MCF 10A (cell line): ENCODE measurements around the gene TRIM71. TPM values are rescaled to one million over a fixed set of nuclear protein-coding genes. Genes with fewer than 3 reads are reported as not detected.
"Not testable (repeated sequence)": the region's sequence is repeated elsewhere in the genome, so short reads cannot be mapped to it uniquely, and the experiment has no call there.

Source experiments
- BruUV-seq: library from RNA; stranded (reverse); fragments of 400-500 nt; replicated peaks from 2 replicates; lab custom pipeline; 2021; lab: Mats Ljungman, UMichigan
- CTCF ChIA-PET: fragments of 300-600 bp; sonication (Branson Sonifier 250); formaldehyde crosslinking; extraction: SDS; loops from one replicate; lab custom pipeline; 2021; ENCODE audit warnings: antibody characterized with exemption, inconsistent platforms; lab: Yijun Ruan, JAX
- POLR2A ChIA-PET: fragments of 300-600, 350-650 bp; sonication (Branson Sonifier 250); formaldehyde crosslinking; extraction: SDS; loops from one replicate; lab custom pipeline; 2020; ENCODE audit warnings: antibody characterized with exemption, inconsistent platforms; lab: Yijun Ruan, JAX
- DNase-seq: peaks from one replicate; pipeline ENCODE4 v3.0.0-alpha.2; 2018; ENCODE audit not compliant: unreplicated experiment
- H3K27ac Mint-ChIP-seq: one replicate; pipeline ENCODE4 v1.8.0; 2022; ENCODE audit warnings: mild to moderate bottlenecking, low read depth, mixed read lengths; ENCODE audit not compliant: unreplicated experiment
- H3K27me3 Mint-ChIP-seq: one replicate; pipeline ENCODE4 v1.8.0; 2022; ENCODE audit warnings: mixed read lengths; ENCODE audit not compliant: insufficient read depth, unreplicated experiment
- H3K36me3 Mint-ChIP-seq: one replicate; pipeline ENCODE4 v1.8.0; 2022; ENCODE audit warnings: mild to moderate bottlenecking, moderate library complexity, mixed read lengths; ENCODE audit not compliant: insufficient read depth, unreplicated experiment
- H3K4me1 Mint-ChIP-seq: one replicate; pipeline ENCODE4 v1.8.0; 2022; ENCODE audit warnings: mixed read lengths; ENCODE audit not compliant: insufficient read depth, unreplicated experiment
- H3K4me3 Mint-ChIP-seq: one replicate; pipeline ENCODE4 v1.8.0; 2022; ENCODE audit warnings: mild to moderate bottlenecking, moderate library complexity, mixed read lengths; ENCODE audit not compliant: unreplicated experiment
- H3K9me3 Mint-ChIP-seq: one replicate; pipeline ENCODE4 v1.8.0; 2022; ENCODE audit warnings: mixed read lengths; ENCODE audit not compliant: unreplicated experiment
- intact Hi-C: fragments of 100-400 bp; cut with micrococcal nuclease; formaldehyde crosslinking; loops from 2 replicates; pipeline ENCODE4 v1.14.1; 2022
- total RNA-seq: library from RNA; stranded (reverse); gene quantifications from 2 replicates; pipeline ENCODE4 v1.2.3, GENCODE V29; 2022
- TF ChIP-seq, protein P1 (sequence below): fragments of 200-600 bp; IDR thresholded peaks from one replicate; pipeline ENCODE4 v1.8.0; 2022; ENCODE audit warnings: antibody characterized with exemption, mild to moderate bottlenecking; ENCODE audit not compliant: unreplicated experiment

TRIM71 gene
- total RNA-seq, 1 experiment from 2014 or later, result 0.05 TPM

DNA sequence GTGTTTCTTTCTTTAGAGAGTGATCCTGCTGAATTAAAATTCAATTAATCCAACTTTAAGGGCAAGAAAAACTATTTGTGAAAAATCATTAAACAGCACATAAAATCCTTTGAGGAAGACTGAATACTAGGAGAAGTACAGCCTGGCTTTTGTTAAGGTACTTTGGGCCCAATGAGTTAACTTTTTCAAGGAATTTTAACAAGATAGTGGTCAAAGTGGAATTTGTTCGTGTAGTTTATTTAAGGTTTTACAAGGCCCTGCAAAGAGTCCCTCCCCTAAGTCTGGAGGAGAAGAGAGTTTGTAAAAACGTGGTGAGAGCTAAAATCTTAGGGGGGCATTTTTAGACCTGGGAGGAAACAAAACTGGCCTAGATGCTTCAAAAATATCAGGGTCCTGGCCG, 26.0 kb upstream of the TRIM71 start:
- no peak overlapping the region for H3K4me3 Mint-ChIP-seq
- H3K36me3 Mint-ChIP-seq, result no peaks in the 10 kb centered on the region
- DNase-seq, result no peak
- no peaks in the 10 kb centered on the region for H3K27me3 Mint-ChIP-seq
- intact Hi-C loops, result no loop called here
- TF ChIP-seq, protein P1, sequence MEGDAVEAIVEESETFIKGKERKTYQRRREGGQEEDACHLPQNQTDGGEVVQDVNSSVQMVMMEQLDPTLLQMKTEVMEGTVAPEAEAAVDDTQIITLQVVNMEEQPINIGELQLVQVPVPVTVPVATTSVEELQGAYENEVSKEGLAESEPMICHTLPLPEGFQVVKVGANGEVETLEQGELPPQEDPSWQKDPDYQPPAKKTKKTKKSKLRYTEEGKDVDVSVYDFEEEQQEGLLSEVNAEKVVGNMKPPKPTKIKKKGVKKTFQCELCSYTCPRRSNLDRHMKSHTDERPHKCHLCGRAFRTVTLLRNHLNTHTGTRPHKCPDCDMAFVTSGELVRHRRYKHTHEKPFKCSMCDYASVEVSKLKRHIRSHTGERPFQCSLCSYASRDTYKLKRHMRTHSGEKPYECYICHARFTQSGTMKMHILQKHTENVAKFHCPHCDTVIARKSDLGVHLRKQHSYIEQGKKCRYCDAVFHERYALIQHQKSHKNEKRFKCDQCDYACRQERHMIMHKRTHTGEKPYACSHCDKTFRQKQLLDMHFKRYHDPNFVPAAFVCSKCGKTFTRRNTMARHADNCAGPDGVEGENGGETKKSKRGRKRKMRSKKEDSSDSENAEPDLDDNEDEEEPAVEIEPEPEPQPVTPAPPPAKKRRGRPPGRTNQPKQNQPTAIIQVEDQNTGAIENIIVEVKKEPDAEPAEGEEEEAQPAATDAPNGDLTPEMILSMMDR, result no peak
- no peaks in the 10 kb centered on the region for H3K4me1 Mint-ChIP-seq
- POLR2A ChIA-PET, result interaction anchor here (0.8 to 2.1 kb wide), 2 partner anchors 56 to 81 kb away, joined by 3 to 4 read pairs; no protein-coding TSS in a partner anchor
- no peaks in the 10 kb centered on the region for H3K9me3 Mint-ChIP-seq
- H3K27ac Mint-ChIP-seq, result no peak overlapping the region
- CTCF ChIA-PET, result interaction anchor here (0.7 to 1.3 kb wide), 3 partner anchors 10 to 54 kb away, joined by 3 read pairs; no protein-coding TSS in a partner anchor
- BruUV-seq, result no TSS peak

DNA sequence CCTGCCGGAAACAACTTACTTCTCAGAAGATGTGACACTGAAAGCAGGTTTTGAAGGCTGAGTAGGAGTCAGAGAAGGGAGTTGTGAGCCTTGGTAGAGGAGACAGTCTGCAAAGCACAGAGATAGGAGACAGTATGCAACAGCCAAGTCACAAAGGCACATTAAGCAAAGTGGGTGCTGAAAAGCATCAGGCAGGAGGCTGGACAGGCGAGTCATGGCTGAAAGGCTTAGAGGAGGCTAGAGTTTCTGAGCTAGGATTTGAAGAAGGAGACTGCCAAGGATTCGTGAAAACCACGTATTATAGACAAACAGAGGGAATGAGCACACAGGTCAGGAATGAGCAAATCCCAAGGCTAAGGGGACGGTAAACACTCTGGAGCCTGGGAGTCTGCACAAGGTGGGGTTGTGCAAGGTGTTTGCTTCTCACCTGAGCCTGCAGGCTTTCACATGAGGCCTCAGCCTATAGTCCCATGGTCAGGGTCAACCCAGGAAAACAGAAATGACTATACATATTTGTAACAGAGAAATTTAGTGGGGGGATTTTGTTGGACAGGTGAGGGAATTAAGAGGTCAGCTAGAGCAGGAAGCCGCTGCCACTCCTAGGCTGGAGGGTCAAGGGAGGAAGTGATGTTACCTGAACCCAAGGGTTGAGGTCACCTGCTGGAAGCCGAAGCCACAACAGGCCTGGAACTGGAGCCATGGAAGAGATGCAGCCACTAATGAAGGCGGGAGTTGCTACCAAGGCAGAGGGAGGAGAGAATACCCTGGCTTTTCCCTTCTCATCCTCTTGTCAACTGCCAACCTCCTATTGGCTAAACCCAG, 23.1 kb upstream of the TRIM71 start:
- DNase-seq, result peak; percentile 22
- BruUV-seq, result no TSS peak
- intact Hi-C loops, result no loop called here
- Mint-ChIP-seq H3K27ac (no peak overlapping the region), H3K9me3 (no peaks in the 10 kb centered on the region), H3K36me3 (no peaks in the 10 kb centered on the region), H3K27me3 (no peaks in the 10 kb centered on the region), H3K4me1 (peaks cover under 1% of the 10 kb centered on the region), H3K4me3 (no peak overlapping the region)
- TF ChIP-seq, protein P1, result no peak
- CTCF ChIA-PET, result no interaction called here
- POLR2A ChIA-PET, result no interaction called here

DNA sequence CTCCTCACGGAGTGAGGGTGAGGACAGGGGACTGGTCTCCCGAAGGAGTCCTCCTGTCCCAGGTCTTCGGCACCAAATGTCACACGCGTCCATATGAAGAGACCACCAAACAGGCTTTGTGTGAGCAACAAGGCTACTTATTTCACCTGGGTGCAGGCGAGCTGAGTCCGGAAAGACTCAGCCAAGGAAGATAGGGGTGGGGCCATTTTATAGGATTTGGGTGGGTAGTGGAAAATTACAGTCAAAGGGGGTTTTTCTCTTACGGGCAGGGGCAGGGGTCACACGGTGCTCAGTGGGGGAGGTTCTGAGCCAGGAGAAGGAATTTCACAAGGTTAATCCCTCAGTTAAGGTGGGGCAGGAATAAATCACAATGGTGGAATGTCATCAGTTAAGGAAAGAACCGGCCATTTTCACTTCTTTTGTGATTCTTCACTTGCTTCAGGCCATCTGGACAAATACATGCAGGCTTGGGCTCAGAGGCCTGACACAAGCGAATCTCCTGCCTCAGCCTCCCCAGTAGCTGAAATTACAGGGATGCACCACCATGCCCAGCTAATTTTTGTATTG, 21.3 kb upstream of the TRIM71 start:
- intact Hi-C loops, H3K27ac Mint-ChIP-seq, H3K4me1 Mint-ChIP-seq, H3K4me3 Mint-ChIP-seq, BruUV-seq, H3K9me3 Mint-ChIP-seq, H3K27me3 Mint-ChIP-seq, DNase-seq, H3K36me3 Mint-ChIP-seq: not testable (repeated sequence)
- ChIA-PET POLR2A (interaction anchor here (0.6 to 0.7 kb wide), 2 partner anchors 8 to 412 kb away, joined by 3 read pairs; no protein-coding TSS in a partner anchor), CTCF (interaction anchor here (0.6 to 1.1 kb wide), 2 partner anchors 138 to 259 kb away, joined by 3 to 4 read pairs; no protein-coding TSS in a partner anchor)

DNA sequence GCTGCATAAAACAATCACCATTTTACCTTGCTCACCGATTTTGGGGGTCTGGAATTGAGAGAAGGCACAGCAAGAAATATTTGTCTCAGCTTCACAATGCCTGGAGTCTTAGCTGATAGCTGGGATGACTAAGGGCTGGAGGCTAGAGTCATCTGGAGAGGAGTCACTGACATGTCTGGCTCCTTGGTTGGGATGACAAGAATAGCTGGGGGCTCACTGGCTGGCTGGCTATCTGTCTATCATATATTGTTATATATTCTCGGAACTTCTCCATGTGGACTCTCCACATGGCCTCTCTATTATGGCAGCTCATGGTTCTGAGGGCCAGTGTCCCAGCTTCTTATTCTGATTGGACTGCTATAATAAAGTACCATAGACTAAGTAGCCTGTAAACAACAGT, 20.0 kb upstream of the TRIM71 start:
- DNase-seq, result no peak
- CTCF ChIA-PET, result interaction anchor here (1.1 kb wide), 1 partner anchor 137 kb away, joined by 3 read pairs; no protein-coding TSS in a partner anchor

DNA sequence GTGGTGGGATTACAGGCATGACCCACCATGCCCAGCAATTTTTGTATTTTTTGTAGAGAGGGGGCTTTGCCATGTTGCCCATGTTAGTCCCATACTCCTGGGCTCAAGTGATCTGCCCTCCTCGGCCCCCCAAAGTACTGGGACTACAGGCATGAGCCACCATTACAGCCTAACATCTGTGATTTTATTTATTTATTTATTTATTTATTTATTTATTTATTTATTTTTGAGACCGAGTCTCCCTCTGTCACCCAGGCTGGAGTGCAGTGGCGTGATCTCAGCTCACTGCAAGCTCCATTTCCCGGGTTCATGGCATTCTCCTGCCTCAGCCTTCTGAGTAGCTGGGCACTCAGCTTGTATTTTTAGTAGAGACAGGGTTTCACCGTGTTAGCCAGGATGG, 16.4 kb upstream of the TRIM71 start:
- H3K4me3 Mint-ChIP-seq, H3K9me3 Mint-ChIP-seq, H3K36me3 Mint-ChIP-seq, intact Hi-C loops, CTCF ChIA-PET, BruUV-seq, H3K27me3 Mint-ChIP-seq, H3K4me1 Mint-ChIP-seq, H3K27ac Mint-ChIP-seq, DNase-seq, POLR2A ChIA-PET: not testable (repeated sequence)

More for the DNA sequence above, 20.0 kb upstream of the TRIM71 start:
- TF ChIP-seq, protein P1, result no peak
- intact Hi-C loops, result no loop called here
- Mint-ChIP-seq H3K36me3 (no peaks in the 10 kb centered on the region), H3K4me1 (peaks cover 6% of the 10 kb centered on the region), H3K27ac (no peak overlapping the region), H3K4me3 (no peak overlapping the region), H3K27me3 (no peaks in the 10 kb centered on the region), H3K9me3 (no peaks in the 10 kb centered on the region)
- POLR2A ChIA-PET, result interaction anchor here (1.1 kb wide), 1 partner anchor 17 kb away, joined by 3 read pairs; no protein-coding TSS in a partner anchor
- BruUV-seq, result no TSS peak
